ENCODE measurements around the gene KIF24.
"Not testable (repeated sequence)": the region's sequence is repeated elsewhere in the genome, so short reads cannot be mapped to it uniquely, and the experiment has no call there.

The KIF24 gene

DNA sequence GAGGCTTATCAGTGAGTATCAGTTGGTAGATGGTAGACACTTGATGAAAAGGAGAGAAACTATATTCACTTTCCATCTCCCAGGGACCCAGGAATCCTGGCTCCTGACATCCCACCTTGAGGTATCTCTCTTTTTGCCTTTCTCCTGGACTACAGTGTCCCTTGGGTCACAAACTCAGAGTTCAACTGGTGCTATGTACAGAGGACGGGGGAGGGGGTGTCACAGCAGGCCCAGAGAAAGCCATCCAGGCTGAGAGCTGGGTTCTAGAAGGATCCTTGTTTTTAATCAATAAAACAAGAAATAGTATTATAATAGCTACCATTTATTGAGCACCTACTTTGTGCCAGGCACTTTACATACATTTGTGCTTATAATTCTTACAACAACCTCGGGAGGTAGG is 37.3 kb upstream of the KIF24 start:
- in situ Hi-C loops (cut with HindIII; ENCODE audit: low pct_ligation_motif_present, low sequenced_read_pairs), result no loop called here
- H3K36me3 ChIP-seq (replicated peaks), result no peaks in the 10 kb centered on the region
- TF ChIP-seq, protein P1, sequence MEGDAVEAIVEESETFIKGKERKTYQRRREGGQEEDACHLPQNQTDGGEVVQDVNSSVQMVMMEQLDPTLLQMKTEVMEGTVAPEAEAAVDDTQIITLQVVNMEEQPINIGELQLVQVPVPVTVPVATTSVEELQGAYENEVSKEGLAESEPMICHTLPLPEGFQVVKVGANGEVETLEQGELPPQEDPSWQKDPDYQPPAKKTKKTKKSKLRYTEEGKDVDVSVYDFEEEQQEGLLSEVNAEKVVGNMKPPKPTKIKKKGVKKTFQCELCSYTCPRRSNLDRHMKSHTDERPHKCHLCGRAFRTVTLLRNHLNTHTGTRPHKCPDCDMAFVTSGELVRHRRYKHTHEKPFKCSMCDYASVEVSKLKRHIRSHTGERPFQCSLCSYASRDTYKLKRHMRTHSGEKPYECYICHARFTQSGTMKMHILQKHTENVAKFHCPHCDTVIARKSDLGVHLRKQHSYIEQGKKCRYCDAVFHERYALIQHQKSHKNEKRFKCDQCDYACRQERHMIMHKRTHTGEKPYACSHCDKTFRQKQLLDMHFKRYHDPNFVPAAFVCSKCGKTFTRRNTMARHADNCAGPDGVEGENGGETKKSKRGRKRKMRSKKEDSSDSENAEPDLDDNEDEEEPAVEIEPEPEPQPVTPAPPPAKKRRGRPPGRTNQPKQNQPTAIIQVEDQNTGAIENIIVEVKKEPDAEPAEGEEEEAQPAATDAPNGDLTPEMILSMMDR (IDR thresholded peaks at IDR 0.05; ENCODE audit: low read depth, low read length, missing control alignments), result no peak
- no peak overlapping the region for H3K4me3 ChIP-seq (ENCODE audit: low read depth, low read length)
- DNase-seq, result no peak
- no peak overlapping the region for H3K27ac ChIP-seq
- H3K27me3 ChIP-seq (replicated peaks), result peaks cover under 1% of the 10 kb centered on the region

DNA sequence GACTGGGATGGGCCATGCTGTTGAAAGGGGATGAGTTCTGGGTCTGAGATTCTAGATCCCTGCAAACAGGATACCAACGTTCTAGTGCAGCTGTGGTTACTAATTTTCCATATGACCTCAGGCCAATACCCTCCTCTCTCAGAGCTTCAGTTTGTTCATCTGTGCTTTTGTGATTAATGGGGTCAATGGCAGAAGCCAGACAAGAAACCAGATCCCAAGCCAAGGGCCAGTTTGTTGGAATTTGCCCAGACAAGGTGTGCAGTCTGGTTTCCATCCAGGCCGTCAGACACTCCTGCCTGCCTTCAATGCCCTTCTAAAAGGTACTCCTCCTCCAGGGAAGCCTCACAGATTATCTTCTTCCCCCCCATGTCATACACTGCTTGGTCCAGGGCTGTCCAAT is 36.2 kb upstream of the KIF24 start:
- in situ Hi-C loops (cut with HindIII; ENCODE audit: low pct_ligation_motif_present, low sequenced_read_pairs), result no loop called here
- H3K4me3 ChIP-seq (ENCODE audit: low read depth, low read length), result no peak overlapping the region
- no peak for DNase-seq
- TF ChIP-seq, protein P1 (IDR thresholded peaks at IDR 0.05; ENCODE audit: low read depth, low read length, missing control alignments), result no peak
- H3K27me3 ChIP-seq (replicated peaks), result no peaks in the 10 kb centered on the region
- no peaks in the 10 kb centered on the region for H3K36me3 ChIP-seq (replicated peaks)
- no peak overlapping the region for H3K27ac ChIP-seq

DNA sequence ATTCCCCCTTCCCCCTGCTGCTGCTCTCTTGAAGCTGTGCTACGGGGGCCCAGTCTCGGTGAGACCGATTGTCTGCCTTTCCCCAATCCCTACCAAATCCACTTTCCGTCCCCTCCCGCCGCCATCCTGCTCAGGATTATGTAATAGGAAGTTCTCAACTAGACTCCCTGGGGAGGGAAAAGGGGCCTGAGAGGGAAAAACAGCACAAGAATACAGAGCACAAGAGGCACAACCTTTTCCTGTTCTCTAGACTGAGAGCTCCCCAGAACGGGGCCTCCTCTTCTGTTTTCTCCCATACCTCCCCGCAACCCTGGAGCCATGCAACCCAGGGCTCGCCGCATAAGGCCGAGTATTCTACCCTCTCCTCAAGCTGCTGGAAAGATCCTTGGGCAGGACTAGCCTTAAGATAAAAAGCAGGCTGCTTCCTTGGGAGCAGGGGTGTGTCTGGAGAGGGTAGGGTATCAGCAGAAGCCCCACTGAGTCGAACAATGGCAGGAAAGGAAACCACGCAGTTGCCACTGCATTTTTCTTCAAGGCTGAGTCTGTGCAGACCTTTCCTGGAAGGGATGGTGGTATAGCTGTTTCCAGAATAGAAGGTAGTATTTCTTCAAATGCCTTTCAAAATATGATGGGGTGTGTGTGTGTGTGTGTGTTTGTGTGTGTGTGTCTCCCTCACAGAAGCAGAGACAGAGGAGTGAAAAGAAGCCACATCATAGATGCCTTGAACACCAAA is 34.7 kb upstream of the KIF24 start:
- Histone ChIP-seq H3K36me3 (replicated peaks) (no peaks in the 10 kb centered on the region), H3K4me3 (ENCODE audit: low read depth, low read length) (no peak overlapping the region), H3K27me3 (replicated peaks) (no peaks in the 10 kb centered on the region), H3K27ac (no peak overlapping the region)
- TF ChIP-seq, protein P1 (IDR thresholded peaks at IDR 0.05; ENCODE audit: low read depth, low read length, missing control alignments), result no peak
- no peak for DNase-seq
- in situ Hi-C loops (cut with HindIII; ENCODE audit: low pct_ligation_motif_present, low sequenced_read_pairs), result no loop called here

DNA sequence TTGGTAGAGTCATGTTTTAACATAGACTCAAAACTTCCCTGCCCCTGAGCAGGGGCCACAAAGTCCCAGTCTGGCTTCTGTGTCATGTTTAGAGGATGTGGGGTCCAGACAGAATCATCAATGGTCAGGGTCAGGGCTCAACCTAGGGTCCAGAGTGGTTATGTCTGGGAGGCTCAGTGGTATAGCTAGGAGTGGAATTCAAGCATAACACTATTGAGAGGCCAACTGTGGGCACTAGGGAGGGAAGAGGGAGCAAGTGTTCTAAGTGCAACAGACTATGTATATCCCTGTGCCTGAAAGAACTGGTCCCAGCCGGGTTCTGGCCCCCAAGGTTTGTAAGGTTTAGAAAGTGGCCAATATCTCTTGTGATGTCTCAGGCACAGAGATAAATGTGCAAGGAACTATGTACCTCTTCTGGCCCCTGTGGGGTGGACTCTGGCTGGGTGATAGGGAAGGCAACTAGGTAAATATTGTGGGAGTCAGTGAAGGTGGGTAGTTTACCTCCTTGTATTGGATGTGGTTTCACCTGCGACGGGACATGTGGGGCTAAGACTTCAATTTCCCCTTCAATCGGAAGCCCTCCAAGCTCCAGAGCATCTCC is 33.6 kb upstream of the KIF24 start:
- TF ChIP-seq, protein P1 (IDR thresholded peaks at IDR 0.05; ENCODE audit: low read depth, low read length, missing control alignments), result no peak
- DNase-seq, result no peak
- H3K27ac ChIP-seq, result no peak overlapping the region
- H3K36me3 ChIP-seq (replicated peaks), result no peaks in the 10 kb centered on the region
- no peaks in the 10 kb centered on the region for H3K27me3 ChIP-seq (replicated peaks)
- in situ Hi-C loops (cut with HindIII; ENCODE audit: low pct_ligation_motif_present, low sequenced_read_pairs), result no loop called here
- H3K4me3 ChIP-seq (ENCODE audit: low read depth, low read length), result no peak overlapping the region

DNA sequence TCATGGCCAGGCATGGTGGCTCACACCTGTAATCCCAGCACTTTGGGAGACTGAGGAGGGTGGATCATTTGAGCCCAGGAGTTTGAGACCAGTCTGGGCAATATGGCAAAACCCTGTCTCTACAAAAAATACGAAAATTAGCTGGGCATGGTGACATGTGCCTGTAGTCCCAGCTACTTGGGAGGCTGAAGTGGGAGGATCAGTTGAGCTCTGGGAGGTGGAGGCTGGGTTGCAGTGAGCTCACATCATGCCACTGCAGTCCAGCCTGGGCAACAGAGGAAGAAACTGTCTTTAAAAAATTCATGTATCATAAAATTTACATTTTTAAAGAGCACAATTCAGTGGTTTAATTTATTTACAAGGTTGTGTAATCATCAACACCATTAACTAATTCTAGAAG is 23.9 kb upstream of the KIF24 start:
- H3K36me3 ChIP-seq (replicated peaks); H3K27ac ChIP-seq; H3K4me3 ChIP-seq (ENCODE audit: low read depth, low read length); H3K27me3 ChIP-seq (replicated peaks); DNase-seq; in situ Hi-C loops (cut with HindIII; ENCODE audit: low pct_ligation_motif_present, low sequenced_read_pairs): not testable (repeated sequence)

DNA sequence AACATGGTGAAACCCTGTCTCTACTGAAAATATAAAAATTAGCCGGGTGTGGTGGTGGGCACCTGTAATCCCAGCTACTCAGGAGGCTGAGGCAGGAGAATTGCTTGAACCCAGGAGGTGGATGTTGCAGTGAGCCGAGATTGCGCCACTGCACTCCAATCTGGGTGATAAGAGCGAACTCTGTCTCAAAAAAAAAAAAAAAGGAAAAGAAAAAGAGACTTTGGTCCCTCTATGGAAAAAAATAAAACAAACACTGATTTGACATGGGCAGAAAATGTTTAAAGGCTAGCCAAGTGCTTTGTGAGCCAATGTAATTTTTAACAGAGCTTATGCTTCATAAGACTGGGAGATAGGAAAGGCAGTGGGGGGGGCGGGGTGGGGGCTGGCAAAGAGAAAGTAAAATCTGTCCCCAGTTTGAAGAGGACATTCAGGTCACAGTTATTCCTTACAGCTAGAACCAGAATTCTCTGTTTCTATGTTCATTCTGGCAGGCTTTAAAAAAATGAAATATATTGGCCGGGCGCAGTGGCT is 23.1 kb upstream of the KIF24 start:
- H3K36me3 ChIP-seq (replicated peaks); DNase-seq; H3K27me3 ChIP-seq (replicated peaks); in situ Hi-C loops (cut with HindIII; ENCODE audit: low pct_ligation_motif_present, low sequenced_read_pairs); H3K27ac ChIP-seq; H3K4me3 ChIP-seq (ENCODE audit: low read depth, low read length): not testable (repeated sequence)

Measured in brain microvascular endothelial cell (primary cell).